Neutrophil (primary cell): ENCODE results near the gene CABLES1.

Experiments used
- H3K27ac ChIP-seq: fragments of 200-600 bp; sonication (generic); 2 replicates; pipeline ENCODE4 v1.5.1; 2016; ENCODE audit warnings: mild to moderate bottlenecking, moderate library complexity
- H3K27me3 ChIP-seq: fragments of 200-600 bp; sonication (generic); 2 replicates; pipeline ENCODE4 v1.6.0; 2016; ENCODE audit warnings: mild to moderate bottlenecking
- H3K36me3 ChIP-seq: fragments of 200-600 bp; sonication (generic); 2 replicates; pipeline ENCODE4 v1.5.1; 2017
- H3K4me1 ChIP-seq, 2 experiments: fragments of 200-600 bp in 1 of 2; sonication (generic) in 1 of 2; 1 replicate in 1 of 2; 2 replicates in 1 of 2; pipeline versions ENCODE4 v1.5.1 to v1.6.1; 2013 to 2016; ENCODE audit warnings: low read depth in 1 of 2, low read length in 1 of 2, mild to moderate bottlenecking in 1 of 2, moderate library complexity in 1 of 2; ENCODE audit not compliant: control insufficient read depth in 1 of 2, insufficient read depth in 1 of 2
- H3K4me3 ChIP-seq, 2 experiments: fragments of 200-600 bp in 1 of 2; sonication (generic) in 1 of 2; 1 replicate in 1 of 2; 2 replicates in 1 of 2; pipeline ENCODE4 v1.5.1; 2013 to 2016; ENCODE audit warnings: low read depth in 1 of 2, low read length in 1 of 2, mild to moderate bottlenecking in 1 of 2, moderate library complexity in 1 of 2
- H3K9me3 ChIP-seq: fragments of 200-600 bp; sonication (generic); 2 replicates; pipeline ENCODE4 v1.5.1; 2016
- CTCF ChIP-seq: fragments of 200-600 bp; sonication (generic); IDR thresholded peaks from 2 replicates; pipeline ENCODE4 v1.5.1; 2016; ENCODE audit warnings: antibody characterized with exemption

The CABLES1 gene

GRCh38 chr18:23279931-23280330, 144.6 kb downstream of the CABLES1 start:
- H3K4me3 ChIP-seq: no peak overlapping the region
- no peaks in the 10 kb centered on the region for H3K27me3 ChIP-seq

DNA sequence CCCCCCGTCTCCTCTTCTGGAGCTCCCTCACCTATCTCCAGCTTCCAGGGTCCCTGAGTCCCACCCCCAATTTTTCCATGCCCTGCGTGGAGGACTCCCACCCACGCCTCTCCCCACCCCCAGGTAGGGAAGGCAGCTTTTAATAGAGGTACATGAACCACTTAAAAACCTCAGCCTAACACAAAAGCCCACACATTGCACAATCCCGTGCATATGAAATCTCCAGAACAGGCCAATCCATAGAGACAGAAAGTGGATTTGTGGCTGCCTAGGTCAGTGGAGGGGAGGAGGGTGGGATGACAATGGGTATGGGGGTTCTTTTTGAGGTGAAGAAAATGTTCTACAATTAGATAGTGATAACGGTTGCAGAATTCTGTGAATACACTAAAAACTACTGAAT, 145.6 kb downstream of the CABLES1 start:
- no peak overlapping the region for H3K27ac ChIP-seq
- no peak for TF ChIP-seq CTCF
- H3K9me3 ChIP-seq: no peaks in the 10 kb centered on the region
- H3K27me3 ChIP-seq: no peaks in the 10 kb centered on the region
- no peaks in the 10 kb centered on the region for H3K36me3 ChIP-seq
- no peaks in the 10 kb centered on the region for H3K4me1 ChIP-seq
- H3K4me3 ChIP-seq: no peak overlapping the region

More at GRCh38 chr18:23279931-23280330, 144.6 kb downstream of the CABLES1 start:
- H3K27ac ChIP-seq: no peak overlapping the region
- H3K36me3 ChIP-seq: no peaks in the 10 kb centered on the region
- no peaks in the 10 kb centered on the region for H3K9me3 ChIP-seq
- no peak for TF ChIP-seq CTCF
- H3K4me1 ChIP-seq: no peaks in the 10 kb centered on the region

- Histone ChIP-seq H3K4me1 (no peaks in the 10 kb centered on the region), H3K9me3 (no peaks in the 10 kb centered on the region), H3K27me3 (no peaks in the 10 kb centered on the region), H3K36me3 (no peaks in the 10 kb centered on the region), H3K27ac (no peak overlapping the region), H3K4me3 (no peak overlapping the region)
- TF ChIP-seq CTCF: no peak
These were observed 146.5 kb downstream of the CABLES1 start for GRCh38 chr18:23281626-23282436.

- H3K9me3 ChIP-seq: no peaks in the 10 kb centered on the region
- no peak for TF ChIP-seq CTCF
- no peaks in the 10 kb centered on the region for H3K36me3 ChIP-seq
- no peaks in the 10 kb centered on the region for H3K27me3 ChIP-seq
- H3K4me3 ChIP-seq: no peak overlapping the region
- H3K4me1 ChIP-seq: no peaks in the 10 kb centered on the region
- no peak overlapping the region for H3K27ac ChIP-seq
These were observed 147.1 kb downstream of the CABLES1 start for GRCh38 chr18:23282437-23282781.

DNA sequence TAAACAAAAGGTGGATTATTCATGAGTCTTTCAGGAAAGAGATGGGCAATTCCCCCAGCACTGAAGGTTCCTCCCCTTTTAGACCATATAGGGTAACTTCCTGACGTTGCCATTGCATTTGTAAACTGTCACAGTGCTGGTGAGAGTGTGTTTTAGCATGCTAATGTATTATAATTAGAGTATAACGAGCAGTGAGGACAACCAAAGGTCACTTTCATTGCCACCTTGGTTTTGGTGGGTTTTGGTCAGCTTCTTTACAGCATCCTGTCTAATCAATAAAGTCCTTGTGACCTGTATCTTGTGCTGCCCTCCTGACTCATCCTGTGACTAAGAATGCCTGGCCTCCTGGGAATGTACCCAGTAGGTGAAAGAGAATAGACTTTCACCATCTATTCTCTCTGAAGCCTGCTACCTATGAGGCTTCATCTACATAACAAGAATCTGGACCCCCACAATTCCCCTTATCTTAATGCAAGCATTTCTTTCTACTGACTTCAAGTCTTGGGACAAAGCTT, 148.7 kb downstream of the CABLES1 start:
- no peak for TF ChIP-seq CTCF
- no peaks in the 10 kb centered on the region for H3K9me3 ChIP-seq
- H3K4me1 ChIP-seq: no peaks in the 10 kb centered on the region
- no peak overlapping the region for H3K4me3 ChIP-seq
- H3K27me3 ChIP-seq: no peaks in the 10 kb centered on the region
- H3K27ac ChIP-seq: no peak overlapping the region
- no peaks in the 10 kb centered on the region for H3K36me3 ChIP-seq
